Suppressor macrophage treated with lipopolysaccharide for 1 hour (primary cell): Measurements from ENCODE around the gene CAST.

Experiments used
- DNase-seq, 3 donors: peaks; one replicate each; pipeline ENCODE4 v3.0.0-alpha.2; 2020 to 2022

Gene CAST

GRCh38 chr5:96712100-96712746 is 50.0 kb downstream of the CAST start:
- no peak for DNase-seq

- DNase-seq = no peak
Observed at GRCh38 chr5:96714450-96714849, 52.3 kb downstream of the CAST start.

- peak; percentile 49 to 76 (median 71) for DNase-seq
Observed at GRCh38 chr5:96714951-96715451, 52.8 kb downstream of the CAST start.

- DNase-seq = no peak
Observed at GRCh38 chr5:96716007-96716406, 53.8 kb downstream of the CAST start.

- DNase-seq = no peak
Observed at GRCh38 chr5:96716716-96717115, 54.5 kb downstream of the CAST start.

- DNase-seq = no peak
Observed at GRCh38 chr5:96717874-96718273, 55.7 kb downstream of the CAST start.

GRCh38 chr5:96718635-96719077 is 56.5 kb downstream of the CAST start:
- peak in 1 of 3 donors; percentile 18 for DNase-seq

- no peak for DNase-seq
Observed at GRCh38 chr5:96720408-96720807, 58.2 kb downstream of the CAST start.

GRCh38 chr5:96721351-96721977 is 59.3 kb downstream of the CAST start:
- DNase-seq = no peak

- DNase-seq = no peak
Observed at GRCh38 chr5:96725257-96725656, 63.1 kb downstream of the CAST start.

GRCh38 chr5:96726802-96727201 is 64.6 kb downstream of the CAST start:
- no peak for DNase-seq

GRCh38 chr5:96729156-96729555 is 67.0 kb downstream of the CAST start:
- DNase-seq = peak in 1 of 3 donors; percentile 13

GRCh38 chr5:96730586-96730985 is 68.4 kb downstream of the CAST start:
- DNase-seq = no peak

- no peak for DNase-seq
Observed at GRCh38 chr5:96733771-96734500, 71.8 kb downstream of the CAST start.

GRCh38 chr5:96734871-96735325 is 72.7 kb downstream of the CAST start:
- DNase-seq = no peak

GRCh38 chr5:96736937-96737336 is 74.8 kb downstream of the CAST start:
- DNase-seq = no peak

- no peak for DNase-seq
Observed at GRCh38 chr5:96741106-96741505, 78.9 kb downstream of the CAST start.

GRCh38 chr5:96741891-96742309 is 79.7 kb downstream of the CAST start:
- no peak for DNase-seq

- DNase-seq = peak in 2 of 3 donors; percentile 15 to 17
Observed at GRCh38 chr5:96742538-96742937, 80.4 kb downstream of the CAST start.

- peak; percentile 67 to 77 (median 71) for DNase-seq
Observed at GRCh38 chr5:96743065-96743768, 81.0 kb downstream of the CAST start.

GRCh38 chr5:96743805-96744204 is 81.6 kb downstream of the CAST start:
- no peak for DNase-seq

GRCh38 chr5:96744218-96744617 is 82.0 kb downstream of the CAST start:
- DNase-seq = peak; percentile 49 to 74 (median 51)

GRCh38 chr5:96745025-96745424 is 82.8 kb downstream of the CAST start:
- no peak for DNase-seq
